ENCODE measurements around the gene RYR2. TPM values are rescaled to one million over a fixed set of nuclear protein-coding genes. Genes with fewer than 3 reads are reported as not detected.
"Not testable (repeated sequence)": the region's sequence is repeated elsewhere in the genome, so short reads cannot be mapped to it uniquely, and the experiment has no call there.

RYR2 gene
- polyA plus RNA-seq, 10 donors: 1.6 to 4.6 (median 3.1) TPM

- no peak for DNase-seq
These were observed 207.1 kb downstream of the RYR2 start for GRCh38 chr1:237249120-237249519.

GRCh38 chr1:237250055-237250454 is 208.1 kb downstream of the RYR2 start:
- no peak for DNase-seq

- DNase-seq: no peak
These were observed 213.1 kb downstream of the RYR2 start for GRCh38 chr1:237255071-237255470.

- peak; percentile 32 to 78 (median 76) for DNase-seq
These were observed 216.9 kb downstream of the RYR2 start for GRCh38 chr1:237258871-237259270.

DNA sequence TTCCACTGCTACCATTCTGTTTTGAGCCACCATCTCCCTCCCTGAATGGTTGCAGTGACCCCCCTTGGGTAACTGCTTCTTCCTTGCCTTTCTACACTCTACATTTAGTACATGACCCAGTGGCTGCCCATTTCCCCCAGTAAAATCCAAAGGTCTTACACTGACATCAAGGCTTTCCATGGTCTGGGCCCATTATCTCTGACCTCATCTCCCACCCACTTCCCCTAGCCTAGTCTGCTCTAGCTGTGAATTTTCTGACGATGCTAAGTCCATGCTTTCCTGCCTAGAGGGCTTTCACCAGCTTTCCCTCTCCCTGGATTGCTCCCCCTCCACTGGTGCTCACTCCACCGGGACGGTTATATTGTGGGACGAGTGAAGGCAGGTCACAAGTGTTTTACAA is 219.2 kb downstream of the RYR2 start:
- no peak for DNase-seq

DNA sequence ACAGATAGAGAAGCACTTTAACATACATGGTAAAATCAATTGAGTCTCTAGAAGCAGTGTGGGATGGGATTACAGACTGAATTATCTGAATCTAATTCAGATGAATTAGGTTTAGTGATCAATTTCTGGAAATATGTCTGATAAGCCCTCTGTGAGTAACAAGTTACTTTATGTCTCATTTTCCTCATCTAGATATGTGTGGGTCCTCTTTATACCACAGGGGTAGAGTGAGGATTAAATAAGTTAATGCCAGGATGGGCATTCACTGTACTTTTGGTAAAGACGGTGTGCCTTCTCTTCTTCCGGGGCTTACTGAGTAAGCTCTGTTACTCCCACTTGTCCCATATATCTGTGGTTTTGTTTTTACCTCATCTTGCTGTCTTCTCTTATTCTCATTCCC is 225.8 kb downstream of the RYR2 start:
- DNase-seq: no peak

DNA sequence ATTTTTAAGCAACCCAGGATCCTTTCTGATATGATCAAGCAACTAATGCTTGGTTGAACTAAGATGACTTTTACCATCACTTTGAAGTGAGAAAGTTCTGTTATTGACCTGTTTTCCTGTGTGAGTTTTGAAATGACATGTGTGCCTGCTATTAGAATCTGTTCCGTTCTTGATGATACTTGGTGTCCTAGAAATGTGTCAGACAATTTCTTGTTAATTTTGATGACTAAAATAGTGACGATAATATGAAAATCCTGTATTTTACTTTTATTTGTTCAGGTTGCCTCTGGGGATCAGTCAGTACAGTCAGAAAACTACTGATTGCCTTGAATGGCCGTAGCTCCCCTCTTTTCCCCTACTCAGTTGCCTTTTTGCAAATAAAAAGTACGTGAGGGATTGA is 228.0 kb downstream of the RYR2 start:
- DNase-seq: no peak

- DNase-seq: peak in 2 of 3 donors; percentile 16 to 17
These were observed 228.4 kb downstream of the RYR2 start for GRCh38 chr1:237270353-237270752.

DNA sequence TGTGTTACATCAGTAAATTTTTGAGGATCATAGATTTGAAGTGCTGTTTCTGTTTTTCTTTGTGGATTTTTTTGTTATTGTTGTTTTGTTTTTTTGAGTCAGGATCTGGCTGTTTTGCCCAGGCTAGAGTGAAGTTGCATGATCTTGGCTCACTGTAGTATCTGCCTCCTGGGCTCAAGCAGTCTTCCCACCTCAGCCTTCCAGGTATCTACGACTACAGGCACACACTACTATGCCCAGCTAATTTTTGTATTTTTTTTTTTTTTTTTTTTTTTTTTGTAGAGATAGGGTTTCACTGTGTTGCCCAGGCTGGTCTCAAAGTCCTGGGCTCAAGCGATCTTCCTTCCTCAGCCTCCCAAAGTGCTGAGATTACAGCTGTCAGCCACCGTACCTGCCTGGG is 236.0 kb downstream of the RYR2 start:
- DNase-seq: not testable (repeated sequence)

- DNase-seq: no peak
These were observed 237.6 kb downstream of the RYR2 start for GRCh38 chr1:237279629-237280028.

DNA sequence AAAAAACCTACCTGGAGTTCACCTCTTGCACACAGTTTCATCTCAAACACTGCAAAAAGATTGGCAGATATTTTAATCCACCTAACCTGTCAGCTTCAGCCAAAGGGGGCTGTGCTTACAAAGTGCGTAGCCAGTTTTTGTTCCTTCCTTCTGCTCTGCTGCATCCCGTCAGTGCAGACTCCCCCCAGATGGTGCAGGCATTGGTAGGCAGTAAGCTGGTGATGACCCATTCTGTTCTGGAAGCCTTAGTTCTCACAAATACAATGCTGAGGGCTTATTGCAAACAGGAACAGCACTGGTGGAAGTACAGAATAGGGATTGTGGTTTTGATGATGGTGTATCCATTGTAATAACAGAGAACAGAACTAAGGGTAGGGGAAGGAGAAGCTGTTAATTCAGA is 239.5 kb downstream of the RYR2 start:
- no peak for DNase-seq

DNA sequence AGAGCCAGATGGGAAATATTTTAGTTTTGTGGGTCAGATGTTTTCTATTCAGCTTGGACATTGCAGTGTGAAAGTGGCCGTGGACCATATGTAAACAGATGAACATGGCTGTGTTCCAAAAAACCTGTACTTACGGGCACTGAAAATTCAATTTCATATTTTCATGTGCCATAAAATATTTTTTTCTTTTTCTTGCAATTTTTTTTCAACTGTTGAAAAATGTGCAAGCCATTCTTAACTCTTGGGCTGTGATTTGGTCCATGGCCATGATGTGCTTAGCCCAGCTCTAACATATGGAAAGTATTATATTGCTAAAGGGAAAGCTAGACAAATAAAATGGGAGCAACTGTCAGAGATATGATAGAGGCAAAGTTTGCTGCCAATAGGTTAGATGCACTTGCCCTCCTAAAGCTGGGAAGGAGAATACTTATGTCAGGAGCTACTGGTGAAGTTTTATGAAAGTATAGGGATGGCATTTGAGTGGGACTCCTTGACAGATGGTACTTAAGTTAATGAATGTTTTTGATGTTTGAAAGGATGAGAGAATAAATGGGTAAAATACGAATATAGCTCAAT is 240.3 kb downstream of the RYR2 start:
- DNase-seq: peak; percentile 7 to 61 (median 42)

GRCh38 chr1:237287876-237288521 is 246.0 kb downstream of the RYR2 start:
- DNase-seq: no peak

DNA sequence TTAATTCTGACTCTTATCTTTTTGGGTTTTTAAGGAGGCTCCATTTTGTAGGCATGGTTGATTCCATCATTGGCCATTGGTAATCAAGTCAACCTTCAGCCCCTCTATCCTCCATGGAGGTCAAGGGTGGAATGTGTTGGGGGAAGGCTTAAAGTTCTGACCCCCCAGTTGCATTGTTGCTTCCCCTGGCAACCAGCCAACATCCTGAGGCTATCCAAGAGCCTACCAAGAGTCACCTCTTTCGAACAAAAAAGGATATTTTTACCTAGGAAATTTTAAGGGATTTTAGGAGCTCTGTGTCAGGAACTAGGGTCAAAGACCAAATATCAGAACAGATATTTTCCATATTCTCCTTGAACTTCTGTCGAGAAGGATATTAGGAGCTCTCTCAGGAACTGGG is 251.8 kb downstream of the RYR2 start:
- DNase-seq: no peak

DNA sequence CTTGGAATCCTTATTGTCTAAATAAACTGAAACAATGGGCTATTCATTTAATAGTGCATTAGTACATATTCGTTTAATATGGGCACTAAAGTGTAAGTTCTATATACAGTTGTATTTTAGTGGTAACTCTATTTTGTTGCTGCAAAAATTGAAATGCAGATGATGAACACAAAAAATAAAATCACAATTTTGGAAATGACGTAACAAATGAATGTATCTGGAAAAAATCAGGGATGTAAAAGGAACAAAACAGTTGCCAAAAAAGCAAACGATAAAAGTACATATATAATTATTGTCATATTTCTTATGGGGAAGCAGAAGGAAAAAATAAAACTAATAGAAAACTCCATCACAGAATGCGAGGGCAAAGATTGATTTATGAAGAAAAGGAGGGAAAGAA is 254.9 kb downstream of the RYR2 start:
- DNase-seq: no peak

- no peak for DNase-seq
These were observed 258.7 kb downstream of the RYR2 start for GRCh38 chr1:237300642-237301041.

- no peak for DNase-seq
These were observed 261.9 kb downstream of the RYR2 start for GRCh38 chr1:237303929-237304328.

DNA sequence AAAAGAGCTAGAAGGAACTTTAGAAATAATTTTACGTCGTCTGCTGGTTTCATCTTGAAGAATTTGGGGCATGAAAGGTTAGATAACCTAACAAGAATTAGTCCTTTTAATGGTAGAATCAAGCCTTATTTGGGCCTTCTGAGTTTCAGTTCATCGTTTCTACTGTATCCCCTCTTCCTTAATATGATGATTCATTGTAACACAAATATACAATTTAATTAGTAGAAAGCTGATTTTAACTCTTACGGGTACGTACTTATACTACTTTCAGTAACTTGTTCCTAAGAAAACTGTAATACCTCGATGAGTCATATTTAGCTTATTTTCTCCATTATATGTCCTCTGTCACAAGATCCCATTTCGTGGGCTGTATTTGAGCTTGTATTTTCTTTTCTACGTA is 264.7 kb downstream of the RYR2 start:
- no peak for DNase-seq

- DNase-seq: no peak
These were observed 267.7 kb downstream of the RYR2 start for GRCh38 chr1:237309595-237310118.

- DNase-seq: no peak
These were observed 274.4 kb downstream of the RYR2 start for GRCh38 chr1:237316352-237316751.

DNA sequence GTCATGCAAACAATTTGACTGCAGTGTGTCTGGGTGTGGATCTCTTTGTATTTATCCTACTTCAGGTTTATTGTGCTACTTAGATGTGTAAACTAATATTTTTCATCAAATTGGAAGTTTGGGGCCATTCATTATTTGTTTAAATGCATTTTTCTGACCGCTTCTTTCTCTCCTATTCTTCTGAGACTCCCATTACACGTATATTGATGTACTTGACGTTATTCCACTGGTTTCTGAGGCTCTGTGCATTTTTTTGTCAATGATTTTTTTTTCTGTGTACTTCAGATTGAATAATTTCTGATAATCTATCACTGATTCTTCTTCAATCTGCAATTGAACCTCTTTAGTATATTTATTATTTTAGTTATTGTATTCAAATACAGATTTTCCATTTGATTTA is 276.8 kb downstream of the RYR2 start:
- DNase-seq: no peak

GRCh38 chr1:237320890-237321289 is 278.9 kb downstream of the RYR2 start:
- no peak for DNase-seq

DNA sequence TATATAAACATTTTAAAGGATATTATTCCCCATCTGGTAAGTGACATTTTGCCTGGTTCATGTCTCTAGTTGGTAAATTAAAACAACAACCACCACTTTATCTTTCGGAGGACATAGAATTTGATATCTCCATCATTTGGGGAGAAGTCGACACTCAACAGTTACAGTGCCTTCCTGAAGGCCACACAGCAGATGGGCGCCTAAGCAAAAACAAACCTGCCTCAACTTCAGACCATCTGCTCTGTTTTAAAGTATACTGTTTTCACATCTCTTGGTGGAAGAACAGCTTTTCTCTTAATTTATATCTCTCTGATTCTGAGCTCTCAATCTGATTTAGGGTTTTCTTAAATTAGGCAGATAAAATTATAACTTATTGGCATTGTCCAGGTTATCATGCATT is 282.2 kb downstream of the RYR2 start:
- DNase-seq: no peak

DNA sequence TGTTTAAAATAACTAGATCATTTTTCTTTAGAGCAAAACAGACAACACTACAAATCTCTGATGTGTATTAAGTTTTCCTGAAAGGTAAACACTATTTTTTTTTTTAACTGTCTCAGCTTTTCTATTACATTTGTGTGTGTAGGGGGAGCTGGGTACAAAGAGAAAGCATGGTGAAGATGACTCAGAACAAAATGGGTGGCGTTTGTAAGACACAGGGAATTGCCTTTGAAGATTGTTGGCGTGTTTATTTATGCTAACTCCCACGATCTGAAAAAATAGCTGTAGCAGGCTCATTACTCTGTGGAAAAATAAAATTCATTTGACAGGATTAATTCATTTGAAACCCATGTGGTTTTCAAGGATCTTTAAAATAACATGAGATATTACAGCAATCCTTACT is 285.1 kb downstream of the RYR2 start:
- DNase-seq: no peak

Measured in muscle of back (tissue), 11 donors.